HuH-7 (cell line): ENCODE measurements around the gene RDM1.

Source experiments
- DNase-seq: peaks from one replicate; pipeline ENCODE4 v3.0.0; 2011; ENCODE audit warnings: low spot score

The RDM1 gene

DNA sequence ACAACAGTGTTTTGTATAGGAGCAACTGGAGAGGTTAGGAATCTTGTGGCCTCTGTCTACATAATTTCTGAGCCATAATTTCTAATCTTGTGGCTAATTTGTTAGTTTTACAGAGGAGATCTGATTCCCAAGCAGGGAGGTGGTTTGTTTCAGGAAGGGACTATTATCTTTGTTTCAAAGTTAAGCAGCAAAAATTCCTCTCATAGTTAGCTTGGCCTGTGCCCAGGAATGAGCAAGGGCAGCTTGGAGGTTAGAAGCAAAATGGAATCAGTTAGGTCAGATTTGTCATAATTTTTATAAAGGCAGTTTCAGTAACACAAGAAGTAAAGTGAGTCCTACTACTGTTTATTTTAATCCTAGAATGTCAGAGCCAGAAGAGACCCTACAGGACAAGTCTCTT is 2.0 kb upstream of the RDM1 start:
- no peak for DNase-seq

- no peak for DNase-seq
Observed at GRCh38 chr17:35931794-35932425, 1.3 kb upstream of the RDM1 start.

- no peak for DNase-seq
Observed at GRCh38 chr17:35927714-35928113, 2.9 kb downstream of the RDM1 start.

GRCh38 chr17:35923609-35924114 is 6.9 kb downstream of the RDM1 start:
- DNase-seq, result no peak

DNA sequence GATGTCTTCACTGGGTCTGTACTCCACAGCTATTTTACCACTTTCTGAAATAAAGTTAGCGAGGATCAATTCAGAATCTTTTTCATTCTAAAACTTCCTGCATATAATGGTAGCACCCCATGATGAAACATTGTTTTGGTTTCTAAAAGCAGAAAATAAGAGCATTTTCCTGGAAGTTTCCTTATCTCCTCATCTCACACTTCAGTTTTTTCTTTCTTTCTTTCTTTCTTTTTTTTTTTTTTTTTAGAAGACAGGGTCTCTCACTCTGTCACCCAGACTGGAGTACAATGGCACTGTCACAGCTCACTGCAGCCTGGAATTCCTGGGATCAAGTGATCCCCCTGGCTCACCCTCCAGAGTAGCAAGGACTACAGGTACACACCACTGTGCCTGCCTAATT is 10.3 kb downstream of the RDM1 start:
- DNase-seq, result no peak

- no peak for DNase-seq
Observed at GRCh38 chr17:35918665-35919064, 11.9 kb downstream of the RDM1 start.

DNA sequence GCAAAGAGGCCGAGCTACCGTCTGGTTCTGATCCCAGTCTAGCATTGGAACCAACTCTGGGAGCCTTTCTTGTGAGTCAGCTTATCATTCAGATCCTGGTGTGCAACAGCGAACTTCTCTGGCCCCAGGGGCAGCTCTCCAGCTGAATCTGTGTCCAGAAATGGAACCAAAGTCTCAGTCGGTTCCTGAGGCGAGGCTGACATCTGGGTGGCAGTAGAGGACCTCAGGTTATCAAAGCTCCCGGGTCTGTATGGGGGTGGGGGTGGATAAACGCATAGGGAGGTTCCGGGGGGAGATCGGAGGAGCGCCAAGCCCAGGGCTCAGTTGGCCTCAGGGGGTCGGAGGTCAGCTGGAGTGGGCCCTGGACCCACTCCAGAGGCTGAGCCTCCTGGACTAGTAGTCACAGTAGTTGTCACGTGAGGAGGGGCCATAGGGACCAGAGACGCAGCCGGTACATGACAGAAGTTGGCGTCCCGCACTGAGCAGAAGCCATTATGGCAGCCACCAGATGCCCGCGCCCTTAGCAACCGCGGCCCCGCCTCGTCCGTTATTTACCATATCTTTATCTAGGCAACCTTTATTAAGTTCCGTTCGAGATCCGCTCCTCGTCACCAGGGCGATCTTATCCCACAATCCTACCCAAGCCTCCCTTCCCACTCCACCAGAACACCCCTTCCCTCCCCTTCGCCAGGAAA is 12.9 kb downstream of the RDM1 start:
- DNase-seq, result no peak

DNA sequence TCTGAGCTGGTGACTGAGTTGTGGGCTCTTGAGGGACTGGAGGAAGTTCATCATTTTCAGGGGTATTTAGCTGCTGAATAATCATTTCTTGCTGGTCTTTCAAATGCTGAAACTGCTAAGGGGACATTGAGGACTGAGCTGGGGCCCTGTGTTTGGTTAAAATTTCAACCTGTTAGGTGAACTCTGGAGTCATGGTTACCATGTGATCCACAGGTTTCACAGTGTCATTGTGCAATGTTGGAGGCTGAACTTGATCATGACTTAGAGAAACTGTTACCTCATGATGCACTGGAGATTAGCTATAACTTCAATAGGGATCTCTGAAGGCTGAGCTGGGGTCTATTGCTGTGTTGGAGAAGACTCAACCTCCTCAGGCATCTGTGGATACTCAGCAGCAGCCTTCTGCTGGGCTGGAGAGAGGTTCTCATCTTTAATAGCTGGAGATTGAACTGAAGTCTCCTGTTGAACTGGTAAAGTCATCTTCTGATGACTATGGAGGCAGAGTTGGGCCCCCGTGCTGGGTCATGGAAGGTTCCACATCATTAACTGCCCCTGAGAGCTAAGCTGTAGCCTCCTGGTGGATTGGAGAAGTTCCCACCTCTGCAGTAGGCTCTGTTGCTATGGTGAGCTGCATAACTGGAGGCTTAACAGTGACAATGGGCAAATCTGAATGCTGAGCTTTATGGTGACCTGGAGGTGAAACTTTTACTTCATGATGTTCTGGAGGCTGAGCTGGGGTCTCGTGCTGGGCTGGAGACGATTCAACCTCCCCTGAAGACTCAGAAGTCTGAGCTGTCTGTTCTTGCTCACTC is 15.2 kb downstream of the RDM1 start:
- no peak for DNase-seq

DNA sequence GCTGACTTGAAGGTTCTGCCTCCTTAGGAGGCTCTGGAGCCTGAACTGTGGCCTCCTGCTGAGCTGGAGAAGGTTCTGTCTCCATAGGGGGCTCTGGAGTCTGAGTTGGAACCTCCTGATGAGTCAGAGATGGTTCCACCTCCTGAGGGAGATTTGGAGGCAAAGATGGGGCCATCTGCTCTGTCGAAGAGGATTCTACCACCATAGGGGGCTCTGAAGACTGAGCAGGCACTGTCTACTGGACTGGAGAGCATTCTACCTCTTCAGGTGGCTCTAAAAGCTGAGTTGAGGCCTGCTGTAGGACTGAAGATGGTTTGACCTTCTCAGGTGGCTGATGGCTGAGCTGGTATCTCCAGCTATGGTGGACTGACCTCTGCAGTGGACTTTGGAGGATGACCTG is 16.2 kb downstream of the RDM1 start:
- no peak for DNase-seq

- DNase-seq, result no peak
Observed at GRCh38 chr17:35913609-35914008, 17.0 kb downstream of the RDM1 start.

DNA sequence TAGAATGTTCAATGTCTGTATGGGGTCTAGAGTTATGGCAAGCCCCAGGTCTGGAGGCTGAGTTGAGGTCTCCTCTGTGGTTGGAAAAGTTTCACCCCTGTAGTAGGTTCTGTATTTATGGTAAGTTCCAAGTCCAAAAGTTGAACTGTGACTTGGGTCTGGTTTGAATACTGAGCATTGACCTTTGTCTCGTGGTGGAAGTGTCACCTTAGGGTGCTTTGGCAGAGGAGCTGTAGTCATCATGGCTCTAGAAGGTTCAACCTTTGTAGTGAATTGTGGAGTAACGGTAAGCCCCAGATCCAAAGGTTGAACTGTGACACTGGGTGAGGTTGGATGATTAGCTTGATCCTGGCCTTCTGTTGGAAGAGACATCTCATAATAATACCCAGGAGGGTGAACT is 17.6 kb downstream of the RDM1 start:
- DNase-seq, result no peak

- DNase-seq, result no peak
Observed at GRCh38 chr17:35912339-35912912, 18.1 kb downstream of the RDM1 start.

DNA sequence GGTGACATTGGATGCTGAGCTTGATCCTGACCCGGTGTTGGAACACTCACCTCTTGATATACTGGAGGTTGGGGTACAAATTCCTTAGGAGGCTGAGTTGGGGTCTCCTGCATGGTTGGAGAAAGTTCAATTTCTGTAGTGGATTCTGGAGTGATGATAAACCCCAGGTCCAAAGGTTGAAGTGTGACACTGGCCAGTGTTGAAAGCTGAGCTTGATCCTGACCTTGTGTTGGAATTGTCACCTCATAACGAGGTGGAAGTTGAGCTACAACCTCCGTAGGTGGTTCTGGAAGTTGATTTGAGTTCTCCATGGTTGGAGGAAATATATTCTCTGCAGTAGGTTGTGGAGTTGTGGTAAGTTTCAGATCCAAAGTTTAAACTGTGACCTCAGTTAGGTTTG is 21.2 kb downstream of the RDM1 start:
- no peak for DNase-seq

DNA sequence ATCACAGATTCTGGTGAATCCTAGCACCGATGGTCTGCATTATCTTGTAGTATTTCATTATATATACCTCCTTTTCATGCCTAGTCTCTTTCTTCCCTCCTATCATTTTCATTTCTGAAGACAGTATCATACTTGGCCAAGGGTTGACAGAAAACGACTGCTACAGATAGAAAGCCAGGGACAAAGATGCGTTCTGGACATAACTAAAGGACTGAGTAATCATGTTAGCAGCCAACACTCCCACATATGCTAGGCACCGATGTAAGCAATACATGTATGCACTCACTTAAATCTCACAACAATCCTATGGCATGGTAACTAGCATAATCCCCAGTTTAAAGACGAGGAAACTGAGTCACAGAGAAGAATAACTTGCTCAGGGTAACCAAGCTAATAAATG is 22.9 kb downstream of the RDM1 start:
- no peak for DNase-seq

- no peak for DNase-seq
Observed at GRCh38 chr17:35906926-35907637, 23.5 kb downstream of the RDM1 start.

- DNase-seq, result no peak
Observed at GRCh38 chr17:35906191-35906925, 24.2 kb downstream of the RDM1 start.

- no peak for DNase-seq
Observed at GRCh38 chr17:35903451-35903850, 27.1 kb downstream of the RDM1 start.

DNA sequence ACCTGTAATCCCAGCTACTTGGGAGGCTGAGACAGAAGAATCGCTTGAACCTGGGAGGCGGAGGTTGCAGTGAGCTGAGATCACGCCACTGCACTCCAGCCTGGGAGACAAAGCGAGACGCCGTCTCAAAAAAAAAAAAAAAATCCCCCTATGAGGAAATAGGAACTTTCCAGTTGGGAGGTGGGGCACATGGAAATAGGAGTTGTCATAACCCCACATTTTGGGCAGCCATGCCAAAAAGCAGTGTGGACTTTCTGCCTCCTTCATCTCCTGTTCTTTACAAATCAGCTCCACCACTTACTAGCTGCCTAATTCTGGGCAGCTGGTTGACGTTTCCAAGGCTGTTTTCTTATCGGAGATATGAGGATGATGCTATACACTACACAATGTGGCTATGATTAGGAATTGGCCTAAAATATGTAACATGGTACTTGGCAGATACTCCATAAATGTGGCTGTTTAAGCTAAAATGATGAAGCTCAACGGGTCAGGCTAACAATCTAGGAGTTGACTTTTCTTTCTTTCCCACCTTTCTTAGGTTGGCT is 28.9 kb downstream of the RDM1 start:
- DNase-seq, result no peak

- no peak for DNase-seq
Observed at GRCh38 chr17:35900708-35901480, 29.7 kb downstream of the RDM1 start.

GRCh38 chr17:35900280-35900679 is 30.3 kb downstream of the RDM1 start:
- no peak for DNase-seq
